OCI-LY1 (cell line): Measurements from ENCODE around the gene CHST11.

Source experiments
- H2AFZ ChIP-seq: fragments of 200-600 bp; sonication (generic), shearing (Covaris generic); 2 replicates; pipeline ENCODE4 v1.6.0; 2014; ENCODE audit warnings: antibody characterized with exemption, mild to moderate bottlenecking, low read length
- H3F3A ChIP-seq: fragments of 200-600 bp; sonication (generic), shearing (Covaris generic); 2 replicates; pipeline ENCODE4 v1.6.0; 2014; ENCODE audit warnings: mild to moderate bottlenecking, antibody characterized with exemption, low read length, moderate library complexity; ENCODE audit not compliant: insufficient read depth
- H3K27ac ChIP-seq: fragments of 200-600 bp; sonication (generic); 2 replicates; pipeline ENCODE4 v1.5.1; 2014; ENCODE audit warnings: low read length, mixed run types, mild to moderate bottlenecking, low read depth; ENCODE audit not compliant: poor library complexity, severe bottlenecking
- H3K27me3 ChIP-seq: fragments of 200-600 bp; sonication (generic); 2 replicates; pipeline ENCODE4 v1.6.0; 2014; ENCODE audit warnings: antibody characterized with exemption, mild to moderate bottlenecking, low read length, moderate library complexity; ENCODE audit not compliant: insufficient read depth
- H3K36me3 ChIP-seq: fragments of 200-600 bp; sonication (generic); 2 replicates; pipeline ENCODE4 v1.6.1; 2014; ENCODE audit warnings: mild to moderate bottlenecking, antibody characterized with exemption, low read length, moderate library complexity, mixed read lengths; ENCODE audit not compliant: insufficient read depth
- H3K4me1 ChIP-seq: fragments of 200-600 bp; sonication (generic); 2 replicates; pipeline ENCODE4 v1.5.1; 2014; ENCODE audit warnings: mild to moderate bottlenecking, low read length, moderate library complexity; ENCODE audit not compliant: insufficient read depth, severe bottlenecking
- H3K4me2 ChIP-seq: fragments of 200-600 bp; sonication (generic), shearing (Covaris generic); 2 replicates; pipeline ENCODE4 v1.6.1; 2014; ENCODE audit warnings: low read length
- H3K4me3 ChIP-seq: fragments of 200-600 bp; sonication (generic); 2 replicates; pipeline ENCODE4 v1.5.1; 2014; ENCODE audit warnings: low read length, low read depth, mild to moderate bottlenecking, mixed read lengths; ENCODE audit not compliant: poor library complexity, severe bottlenecking
- H3K79me2 ChIP-seq: fragments of 200-600 bp; shearing (Covaris generic); 2 replicates; pipeline ENCODE4 v1.6.1; 2016; ENCODE audit warnings: mixed run types, low read length, mixed read lengths; ENCODE audit not compliant: insufficient read depth
- H3K9ac ChIP-seq: fragments of 200-600 bp; sonication (generic), shearing (Covaris generic); 2 replicates; pipeline ENCODE4 v1.6.1; 2014; ENCODE audit warnings: mild to moderate bottlenecking, low read length, mixed read lengths
- H3K9me2 ChIP-seq: fragments of 200-600 bp; sonication (generic), shearing (Covaris generic); 2 replicates; pipeline ENCODE4 v1.6.1; 2014; ENCODE audit warnings: low read depth, mild to moderate bottlenecking, low read length, mixed read lengths
- H3K9me3 ChIP-seq: fragments of 200-600 bp; shearing (Covaris generic); 2 replicates; pipeline ENCODE4 v1.6.1; 2014; ENCODE audit warnings: low read length, mixed read lengths
- H4K20me1 ChIP-seq: fragments of 200-600 bp; sonication (generic), shearing (Covaris generic); 2 replicates; pipeline ENCODE4 v1.6.0; 2016; ENCODE audit warnings: mild to moderate bottlenecking, low read length; ENCODE audit not compliant: insufficient read depth
- EZH2 ChIP-seq: fragments of 200-600 bp; sonication (generic), shearing (Covaris generic); IDR thresholded peaks from 2 replicates; pipeline ENCODE4 v1.8.0; 2017; ENCODE audit warnings: borderline replicate concordance, mixed run types, mild to moderate bottlenecking, antibody characterized with exemption, low read length, moderate library complexity, mixed read lengths
- TF ChIP-seq, protein P1 (sequence below): fragments of 200-600 bp; sonication (generic), shearing (Covaris generic); IDR thresholded peaks from 2 replicates; pipeline ENCODE4 v1.5.1; 2017; ENCODE audit warnings: mild to moderate bottlenecking, antibody characterized with exemption, low read length, moderate library complexity, mixed read lengths

Gene CHST11

DNA sequence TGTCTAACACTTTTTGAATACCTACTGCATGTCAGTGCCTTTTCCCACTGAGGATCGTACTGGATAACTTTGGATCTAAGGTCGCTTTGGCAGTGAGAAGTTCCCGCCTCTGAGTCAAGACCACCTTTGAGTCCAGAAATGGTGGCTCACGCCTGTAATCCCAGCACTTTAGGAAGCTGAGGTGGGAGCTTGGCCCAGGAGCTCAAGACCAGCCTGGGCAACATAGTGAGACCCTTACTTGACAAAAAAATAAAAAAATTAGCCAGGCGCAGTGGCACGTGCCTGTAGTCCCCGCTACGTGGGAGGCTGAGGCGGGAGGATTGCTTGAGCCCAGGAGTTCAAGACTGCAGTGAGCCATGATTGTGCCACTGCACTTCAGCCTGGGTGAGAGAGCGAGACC is 61.1 kb downstream of the CHST11 start:
- Histone ChIP-seq H4K20me1 (no peaks in the 10 kb centered on the region), H3K4me2 (no peak overlapping the region), H3K4me3 (no peak overlapping the region), H3K27me3 (no peaks in the 10 kb centered on the region), H3K4me1 (peaks cover 40% of the 10 kb centered on the region), H3K27ac (no peak overlapping the region), H3F3A (no peaks in the 10 kb centered on the region), H3K9me2 (no peaks in the 10 kb centered on the region), H3K9ac (no peak overlapping the region), H3K9me3 (no peaks in the 10 kb centered on the region), H2AFZ (no peak overlapping the region), H3K79me2 (no peaks in the 10 kb centered on the region), H3K36me3 (no peaks in the 10 kb centered on the region)
- TF ChIP-seq, protein P1, sequence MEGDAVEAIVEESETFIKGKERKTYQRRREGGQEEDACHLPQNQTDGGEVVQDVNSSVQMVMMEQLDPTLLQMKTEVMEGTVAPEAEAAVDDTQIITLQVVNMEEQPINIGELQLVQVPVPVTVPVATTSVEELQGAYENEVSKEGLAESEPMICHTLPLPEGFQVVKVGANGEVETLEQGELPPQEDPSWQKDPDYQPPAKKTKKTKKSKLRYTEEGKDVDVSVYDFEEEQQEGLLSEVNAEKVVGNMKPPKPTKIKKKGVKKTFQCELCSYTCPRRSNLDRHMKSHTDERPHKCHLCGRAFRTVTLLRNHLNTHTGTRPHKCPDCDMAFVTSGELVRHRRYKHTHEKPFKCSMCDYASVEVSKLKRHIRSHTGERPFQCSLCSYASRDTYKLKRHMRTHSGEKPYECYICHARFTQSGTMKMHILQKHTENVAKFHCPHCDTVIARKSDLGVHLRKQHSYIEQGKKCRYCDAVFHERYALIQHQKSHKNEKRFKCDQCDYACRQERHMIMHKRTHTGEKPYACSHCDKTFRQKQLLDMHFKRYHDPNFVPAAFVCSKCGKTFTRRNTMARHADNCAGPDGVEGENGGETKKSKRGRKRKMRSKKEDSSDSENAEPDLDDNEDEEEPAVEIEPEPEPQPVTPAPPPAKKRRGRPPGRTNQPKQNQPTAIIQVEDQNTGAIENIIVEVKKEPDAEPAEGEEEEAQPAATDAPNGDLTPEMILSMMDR, result no peak
- TF ChIP-seq EZH2, result no peak

DNA sequence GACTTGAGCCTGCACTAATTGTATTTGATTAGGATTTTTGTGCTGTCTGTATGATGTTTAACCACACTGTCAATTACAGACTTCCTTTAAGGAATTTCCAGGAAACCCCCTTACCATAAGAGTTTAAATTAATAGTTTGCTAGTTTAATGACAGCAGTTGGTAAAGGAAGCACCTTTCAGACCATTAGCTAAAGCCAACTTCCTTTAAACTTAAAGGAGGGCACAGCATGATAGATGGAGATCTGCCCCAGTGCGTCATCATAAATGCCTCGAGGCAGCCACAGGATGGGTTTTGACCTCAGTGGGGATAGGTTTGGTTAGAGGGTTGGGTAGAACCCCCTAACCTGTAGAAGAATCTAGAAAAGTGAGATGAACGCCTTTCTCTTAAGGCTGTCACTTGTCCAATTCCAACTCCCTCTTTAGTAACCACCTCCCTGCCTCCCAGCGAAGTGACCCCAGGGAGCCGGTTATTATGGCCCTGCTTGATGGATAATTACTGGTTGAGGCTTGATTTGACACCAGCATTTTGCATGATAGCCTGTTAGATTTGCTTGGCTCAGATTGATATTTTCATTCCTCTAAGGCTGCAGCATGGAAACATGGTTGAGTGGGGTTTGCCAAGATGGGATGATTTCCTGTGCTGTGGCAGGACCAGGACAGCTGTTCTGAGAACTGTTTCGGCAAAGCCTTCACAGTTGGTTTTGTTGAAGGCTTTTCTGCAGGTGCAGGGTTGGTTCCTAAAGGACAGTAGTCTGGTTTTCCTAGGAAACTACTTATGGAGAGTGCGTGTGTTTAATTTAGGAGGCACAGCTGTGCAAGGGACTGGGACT is 62.7 kb downstream of the CHST11 start:
- H3K9me3 ChIP-seq, result no peaks in the 10 kb centered on the region
- no peaks in the 10 kb centered on the region for H4K20me1 ChIP-seq
- H3K4me2 ChIP-seq, result peak overlapping the region; percentile 40
- no peak overlapping the region; the same call in 1 of the 2 replicates for H3K9ac ChIP-seq
- no peak overlapping the region for H3K4me3 ChIP-seq
- peaks cover 55% of the 10 kb centered on the region for H3K4me1 ChIP-seq
- no peak overlapping the region for H2AFZ ChIP-seq
- TF ChIP-seq, protein P1, result no peak
- TF ChIP-seq EZH2, result no peak
- no peaks in the 10 kb centered on the region for H3K36me3 ChIP-seq
- H3F3A ChIP-seq, result no peaks in the 10 kb centered on the region
- H3K9me2 ChIP-seq, result no peaks in the 10 kb centered on the region
- H3K27ac ChIP-seq, result peak overlapping the region; percentile 63
- no peaks in the 10 kb centered on the region for H3K27me3 ChIP-seq
- no peaks in the 10 kb centered on the region for H3K79me2 ChIP-seq

DNA sequence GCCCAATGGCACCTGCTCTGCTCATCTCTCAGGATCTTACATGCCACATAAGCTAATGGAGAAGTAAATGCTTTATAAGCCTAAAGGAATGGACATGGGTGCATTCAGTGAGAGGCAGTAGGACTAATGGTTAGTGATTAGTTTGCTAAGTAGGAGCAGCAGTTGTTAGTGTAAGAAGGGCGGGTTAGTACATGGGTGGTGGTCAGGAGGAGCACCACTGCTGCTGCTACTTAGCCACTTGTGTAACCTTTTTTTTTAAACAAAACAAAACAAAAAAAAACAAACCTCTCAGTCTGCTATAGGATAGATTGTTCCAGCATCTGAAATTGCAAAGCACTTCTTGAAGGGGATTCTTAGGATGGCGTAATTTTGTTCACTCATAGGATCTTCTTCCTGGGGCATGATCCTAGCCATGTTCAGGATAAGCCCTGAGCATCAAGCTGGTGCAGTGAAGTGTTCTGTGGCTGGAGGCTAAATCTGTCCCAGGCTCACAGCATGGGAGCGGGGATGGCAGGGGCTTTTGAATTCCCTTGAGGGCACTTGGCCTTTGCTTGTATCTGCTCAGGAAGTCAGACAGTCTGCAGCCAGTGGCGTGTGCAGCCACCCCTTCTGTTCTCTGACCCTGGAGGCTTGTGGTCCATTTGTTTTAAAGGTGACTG is 63.6 kb downstream of the CHST11 start:
- peaks cover 58% of the 10 kb centered on the region for H3K4me1 ChIP-seq
- no peaks in the 10 kb centered on the region for H3K27me3 ChIP-seq
- peak overlapping the region; percentile 5 for H3K4me3 ChIP-seq
- no peaks in the 10 kb centered on the region for H4K20me1 ChIP-seq
- no peaks in the 10 kb centered on the region for H3K9me2 ChIP-seq
- H3K9ac ChIP-seq, result no peak overlapping the region; the same call in 1 of the 2 replicates
- TF ChIP-seq, protein P1, result no peak
- TF ChIP-seq EZH2, result no peak
- peak overlapping the region; percentile 63 for H3K27ac ChIP-seq
- H3F3A ChIP-seq, result no peaks in the 10 kb centered on the region
- H2AFZ ChIP-seq, result no peak overlapping the region
- no peaks in the 10 kb centered on the region for H3K79me2 ChIP-seq
- no peaks in the 10 kb centered on the region for H3K9me3 ChIP-seq
- no peaks in the 10 kb centered on the region for H3K36me3 ChIP-seq
- peak overlapping the region; percentile 40; the same call in 1 of the 2 replicates for H3K4me2 ChIP-seq
